ENCODE results near the gene PIK3R2. TPM values are rescaled to one million over a fixed set of nuclear protein-coding genes. Genes with fewer than 3 reads are reported as not detected.

Gene PIK3R2
- total RNA-seq, 4 donors from 2014 or later: 8.3 to 39.4 (median 32.2) TPM

DNA sequence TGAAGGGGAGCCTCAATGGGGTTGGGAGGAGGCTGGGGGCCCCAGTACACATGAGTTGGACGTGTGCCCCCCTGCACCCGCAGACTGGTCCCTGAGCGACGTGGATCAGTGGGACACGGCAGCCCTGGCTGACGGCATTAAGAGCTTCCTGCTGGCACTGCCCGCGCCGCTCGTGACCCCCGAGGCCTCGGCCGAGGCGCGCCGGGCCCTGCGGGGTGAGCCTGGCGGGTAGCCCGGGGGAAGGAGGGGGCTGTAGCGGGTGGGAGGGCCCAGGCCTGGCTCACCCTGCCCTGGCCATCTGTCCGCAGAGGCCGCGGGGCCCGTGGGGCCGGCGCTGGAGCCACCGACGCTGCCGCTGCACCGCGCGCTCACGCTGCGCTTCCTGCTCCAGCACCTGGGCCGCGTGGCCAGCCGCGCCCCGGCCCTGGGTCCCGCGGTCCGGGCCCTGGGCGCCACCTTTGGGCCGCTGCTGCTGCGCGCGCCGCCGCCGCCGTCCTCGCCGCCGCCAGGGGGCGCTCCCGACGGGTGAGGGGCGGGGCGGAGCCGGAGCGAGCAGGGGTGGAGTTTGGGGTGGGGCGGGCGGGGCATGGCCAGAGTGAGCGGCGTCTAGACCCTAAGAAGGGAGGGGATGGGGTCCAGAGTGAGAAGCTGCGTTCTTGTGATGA lies 8.1 kb downstream of the PIK3R2 start:
- WGBS, 2 donors: 0% methylated on average over 1 to 43 of the region's 66 CpGs
- TF ChIP-seq, protein P1, sequence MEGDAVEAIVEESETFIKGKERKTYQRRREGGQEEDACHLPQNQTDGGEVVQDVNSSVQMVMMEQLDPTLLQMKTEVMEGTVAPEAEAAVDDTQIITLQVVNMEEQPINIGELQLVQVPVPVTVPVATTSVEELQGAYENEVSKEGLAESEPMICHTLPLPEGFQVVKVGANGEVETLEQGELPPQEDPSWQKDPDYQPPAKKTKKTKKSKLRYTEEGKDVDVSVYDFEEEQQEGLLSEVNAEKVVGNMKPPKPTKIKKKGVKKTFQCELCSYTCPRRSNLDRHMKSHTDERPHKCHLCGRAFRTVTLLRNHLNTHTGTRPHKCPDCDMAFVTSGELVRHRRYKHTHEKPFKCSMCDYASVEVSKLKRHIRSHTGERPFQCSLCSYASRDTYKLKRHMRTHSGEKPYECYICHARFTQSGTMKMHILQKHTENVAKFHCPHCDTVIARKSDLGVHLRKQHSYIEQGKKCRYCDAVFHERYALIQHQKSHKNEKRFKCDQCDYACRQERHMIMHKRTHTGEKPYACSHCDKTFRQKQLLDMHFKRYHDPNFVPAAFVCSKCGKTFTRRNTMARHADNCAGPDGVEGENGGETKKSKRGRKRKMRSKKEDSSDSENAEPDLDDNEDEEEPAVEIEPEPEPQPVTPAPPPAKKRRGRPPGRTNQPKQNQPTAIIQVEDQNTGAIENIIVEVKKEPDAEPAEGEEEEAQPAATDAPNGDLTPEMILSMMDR (IDR thresholded peaks at IDR 0.05): no peak
- no peak for TF ChIP-seq POLR2A (IDR thresholded peaks at IDR 0.05)
- DNase-seq (ENCODE audit: low spot score in 2 of 2): peak in 1 of 2 donors; percentile 94
- intact Hi-C loops (cut with DNase I; ENCODE audit: low total_unique reads): loop anchor here (10.0 kb wide), 1 partner anchor 46 kb away; no protein-coding TSS in a partner anchor
- H3K4me3 ChIP-seq (ENCODE audit: low read depth, poor library complexity, severe bottlenecking): no peak overlapping the region

DNA sequence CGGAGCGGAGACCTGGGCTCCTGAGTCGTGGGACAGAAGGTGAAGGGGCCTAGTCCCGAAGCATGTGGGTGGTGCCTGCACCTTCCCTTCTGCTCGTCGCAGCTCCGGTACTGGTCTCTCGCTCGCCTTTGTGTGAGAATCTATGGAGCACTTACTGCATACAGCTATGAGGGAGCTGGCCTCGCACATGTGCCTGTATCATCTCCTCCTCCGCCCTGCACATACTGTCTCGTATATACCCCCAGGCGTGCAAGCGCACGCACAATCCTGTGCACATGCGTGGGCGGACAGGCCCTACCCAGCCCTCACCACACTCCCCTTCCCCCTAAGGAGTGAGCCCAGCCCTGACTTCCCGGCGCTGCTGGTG lies 8.7 kb downstream of the PIK3R2 start:
- H3K4me3 ChIP-seq (ENCODE audit: low read depth, poor library complexity, severe bottlenecking): no peak overlapping the region
- intact Hi-C loops (cut with DNase I; ENCODE audit: low total_unique reads): loop anchor here (10.0 kb wide), 1 partner anchor 47 kb away; no protein-coding TSS in a partner anchor
- WGBS, 2 donors: 28 to 32% methylated on average over 18 to 19 of the region's 19 CpGs
- no peak for TF ChIP-seq POLR2A (IDR thresholded peaks at IDR 0.05)
- TF ChIP-seq, protein P1 (IDR thresholded peaks at IDR 0.05): no peak
- no peak for DNase-seq (ENCODE audit: low spot score in 2 of 2)

DNA sequence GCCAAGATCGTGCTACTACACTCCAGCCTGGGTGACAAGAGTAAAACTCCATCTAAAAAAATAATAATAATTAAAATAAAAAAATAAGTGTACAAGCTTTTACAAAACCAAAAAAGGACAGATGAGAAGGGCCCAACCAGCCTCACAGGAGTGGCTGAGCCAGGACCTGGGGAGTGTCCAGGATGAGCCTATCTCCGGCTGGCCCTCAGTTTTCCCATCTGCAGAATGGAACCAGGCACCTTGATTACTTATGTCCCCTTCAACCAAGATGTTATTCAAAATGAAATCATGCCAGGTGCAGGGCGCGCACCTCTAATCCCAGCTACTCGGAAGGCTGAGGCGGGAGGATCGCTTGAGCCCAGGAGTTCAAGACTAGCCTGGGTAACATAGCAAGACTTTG lies 11.1 kb downstream of the PIK3R2 start:
- no peak overlapping the region for H3K4me3 ChIP-seq (ENCODE audit: low read depth, poor library complexity, severe bottlenecking)
- intact Hi-C loops (cut with DNase I; ENCODE audit: low total_unique reads): loop anchor here (10.0 kb wide), 1 partner anchor 49 kb away; no protein-coding TSS in a partner anchor

DNA sequence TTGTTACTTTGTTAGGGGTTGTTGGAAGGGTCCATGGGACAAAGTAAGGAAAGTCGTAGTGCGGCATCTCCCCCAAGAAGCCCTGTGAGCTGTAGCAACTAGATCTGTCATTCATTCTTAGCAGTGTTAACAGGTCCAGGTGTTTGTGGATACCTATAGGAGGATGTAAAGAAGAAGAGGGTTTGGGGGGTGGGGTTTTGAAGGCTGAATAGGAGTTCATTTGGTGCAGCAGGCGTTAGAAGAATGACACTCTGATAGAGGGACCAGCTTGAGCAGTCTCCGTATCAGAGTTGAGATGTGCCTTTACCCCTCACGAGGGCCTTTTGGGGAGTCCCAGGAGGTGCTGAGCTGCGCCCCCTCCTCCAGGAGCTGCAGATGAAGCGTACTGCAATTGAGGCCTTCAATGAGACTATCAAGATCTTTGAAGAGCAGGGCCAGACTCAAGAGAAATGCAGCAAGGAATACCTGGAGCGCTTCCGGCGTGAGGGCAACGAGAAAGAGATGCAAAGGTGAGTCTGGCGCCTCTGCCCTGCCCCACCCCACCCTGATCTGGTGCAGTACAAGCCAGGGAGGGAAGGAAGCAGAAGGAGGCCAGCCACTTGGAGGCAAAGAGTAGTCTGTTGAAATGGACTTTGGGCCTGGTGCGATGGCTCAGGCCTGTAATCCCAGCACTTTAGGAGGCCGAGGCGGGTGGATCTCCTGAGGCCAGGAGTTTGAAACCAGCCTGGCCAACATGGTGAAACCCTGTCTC lies 13.0 kb downstream of the PIK3R2 start:
- 94 to 98% methylated on average over 14 to 15 of the region's 15 CpGs for WGBS, 2 donors
- no peak for DNase-seq (ENCODE audit: low spot score in 2 of 2)
- intact Hi-C loops (cut with DNase I; ENCODE audit: low total_unique reads): loop anchor here (10.0 kb wide), 1 partner anchor 51 kb away; no protein-coding TSS in a partner anchor
- no peak overlapping the region for H3K4me3 ChIP-seq (ENCODE audit: low read depth, poor library complexity, severe bottlenecking)
- TF ChIP-seq POLR2A (IDR thresholded peaks at IDR 0.05): no peak
- TF ChIP-seq, protein P1 (IDR thresholded peaks at IDR 0.05): no peak

More for the DNA sequence above, 11.1 kb downstream of the PIK3R2 start:
- TF ChIP-seq, protein P1 (IDR thresholded peaks at IDR 0.05): no peak
- no peak for TF ChIP-seq POLR2A (IDR thresholded peaks at IDR 0.05)
- no peak for DNase-seq (ENCODE audit: low spot score in 2 of 2)
- 98 to 99% methylated on average over 7 of the region's 7 CpGs for WGBS, 2 donors

DNA sequence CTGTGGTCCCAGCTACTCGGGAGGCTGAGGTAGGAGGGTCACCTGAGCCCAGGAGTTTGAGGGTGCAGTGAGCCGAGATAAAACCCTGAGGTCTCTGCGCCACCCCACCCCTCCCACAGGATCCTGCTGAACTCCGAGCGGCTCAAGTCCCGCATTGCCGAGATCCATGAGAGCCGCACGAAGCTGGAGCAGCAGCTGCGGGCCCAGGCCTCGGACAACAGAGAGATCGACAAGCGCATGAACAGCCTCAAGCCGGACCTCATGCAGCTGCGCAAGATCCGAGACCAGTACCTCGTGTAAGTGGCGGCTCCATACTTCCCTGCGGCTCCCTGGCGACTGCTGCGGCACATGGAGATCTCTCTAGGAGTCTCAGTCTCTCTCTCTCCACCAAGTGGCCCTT lies 14.0 kb downstream of the PIK3R2 start:
- no peak overlapping the region for H3K4me3 ChIP-seq (ENCODE audit: low read depth, poor library complexity, severe bottlenecking)
- intact Hi-C loops (cut with DNase I; ENCODE audit: low total_unique reads): loop anchor here (10.0 kb wide), 1 partner anchor 52 kb away; no protein-coding TSS in a partner anchor
- no peak for DNase-seq (ENCODE audit: low spot score in 2 of 2)
- WGBS, 2 donors: 90 to 95% methylated on average over 15 to 21 of the region's 21 CpGs
- TF ChIP-seq POLR2A (IDR thresholded peaks at IDR 0.05): no peak
- TF ChIP-seq, protein P1 (IDR thresholded peaks at IDR 0.05): no peak
